H1 (cell line): Measurements from ENCODE around the gene NDUFA1. TPM values are rescaled to one million over a fixed set of nuclear protein-coding genes. Genes with fewer than 3 reads are reported as not detected.
"Not testable (repeated sequence)": the region's sequence is repeated elsewhere in the genome, so short reads cannot be mapped to it uniquely, and the experiment has no call there.

ENCODE experiments used
- CTCF ChIA-PET: fragments of 300-600 bp; sonication (Branson Sonifier 250); formaldehyde crosslinking; loops from one replicate; lab custom pipeline; 2021; ENCODE audit not compliant: partially characterized antibody; lab: Charles Lee
- POLR2A ChIA-PET: fragments of 300-600 bp; sonication (Branson Sonifier 250); formaldehyde crosslinking; loops from one replicate; lab custom pipeline; 2021; ENCODE audit warnings: inconsistent platforms; ENCODE audit not compliant: partially characterized antibody; lab: Charles Lee
- DNase-seq, 2 experiments: peaks; one replicate each; pipeline versions ENCODE4 v3.0.0 to v3.0.0-alpha.2; 2010 to 2022; ENCODE audit warnings: low spot score in 2 of 2, low read depth in 1 of 2, mixed read lengths in 1 of 2
- FAIRE-seq: peaks from 2 replicates; lab custom pipeline; 2011; peaks lifted over from hg19 to GRCh38; lab: Jason Lieb, UNC
- H2AFZ ChIP-seq: 2 replicates; pipeline ENCODE4 v1.8.1; 2012; ENCODE audit warnings: low read length, inconsistent platforms
- H2AK5ac ChIP-seq: 2 replicates; pipeline ENCODE4 v1.6.1; 2013; ENCODE audit warnings: low read depth, low read length
- H2BK120ac ChIP-seq: replicated peaks from 2 replicates; pipeline ENCODE3; 2013; ENCODE audit warnings: low read depth, low read length, inconsistent platforms
- H2BK12ac ChIP-seq: 2 replicates; pipeline ENCODE4 v1.6.1; 2013; ENCODE audit warnings: low read depth, low read length
- H2BK15ac ChIP-seq: 2 replicates; pipeline ENCODE4 v1.6.1; 2013; ENCODE audit warnings: low read length
- H2BK20ac ChIP-seq: 2 replicates; pipeline ENCODE4 v1.6.1; 2013; ENCODE audit warnings: low read length
- H2BK5ac ChIP-seq: 2 replicates; pipeline ENCODE4 v1.6.1; 2013; ENCODE audit warnings: low read depth, low read length
- H3K14ac ChIP-seq: 2 replicates; pipeline ENCODE4 v1.6.1; 2013; ENCODE audit warnings: inconsistent platforms; ENCODE audit not compliant: insufficient read length
- H3K18ac ChIP-seq: 2 replicates; pipeline ENCODE4 v1.6.1; 2013; ENCODE audit warnings: low read length; ENCODE audit errors: extremely low read depth
- H3K23ac ChIP-seq: 2 replicates; pipeline ENCODE4 v1.6.1; 2013; ENCODE audit warnings: inconsistent platforms; ENCODE audit not compliant: insufficient read length
- H3K23me2 ChIP-seq: 2 replicates; pipeline ENCODE4 v1.6.1; 2013; ENCODE audit warnings: low read depth, low read length
- H3K27ac ChIP-seq: 2 replicates; pipeline ENCODE4 v1.6.1; 2011; ENCODE audit warnings: low read depth, low read length, inconsistent platforms
- H3K27me3 ChIP-seq, 4 experiments: replicated peaks in 1 of 4; 1 replicate in 1 of 4; 2 replicates in 3 of 4; pipeline versions ENCODE4 v1.6.1 to v1.8.1; 2011 to 2013; ENCODE audit warnings: low read length in 3 of 4, mild to moderate bottlenecking in 3 of 4, inconsistent platforms in 2 of 4, mixed read lengths in 2 of 4, moderate library complexity in 1 of 4; ENCODE audit not compliant: control insufficient read depth in 3 of 4, insufficient read depth in 3 of 4; ENCODE audit errors: extremely low read depth in 1 of 4
- H3K36me3 ChIP-seq, 4 experiments: 2 replicates each; pipeline versions ENCODE4 v1.6.1 to v1.8.1; 2011 to 2013; ENCODE audit warnings: mild to moderate bottlenecking in 4 of 4, low read length in 3 of 4, moderate library complexity in 2 of 4, control low read depth in 1 of 4, inconsistent platforms in 1 of 4; ENCODE audit not compliant: insufficient read depth in 4 of 4, control insufficient read depth in 2 of 4
- H3K4ac ChIP-seq: replicated peaks from 2 replicates; pipeline ENCODE3; 2013; ENCODE audit warnings: low read length, low read depth, mixed read lengths, inconsistent platforms; ENCODE audit not compliant: insufficient read length
- H3K4me1 ChIP-seq, 4 experiments: replicated peaks in 1 of 4; 1 replicate in 1 of 4; 2 replicates in 3 of 4; pipeline versions ENCODE4 v1.6.1 to v1.8.1; 2011 to 2013; ENCODE audit warnings: low read length in 3 of 4, inconsistent platforms in 2 of 4, mixed read lengths in 1 of 4; ENCODE audit not compliant: insufficient read depth in 4 of 4, control insufficient read depth in 3 of 4
- H3K4me2 ChIP-seq, 2 experiments: 2 replicates each; pipeline versions ENCODE4 v1.6.1 to v1.8.1; 2011 to 2013; ENCODE audit warnings: low read depth in 2 of 2, low read length in 2 of 2, control low read depth in 1 of 2, inconsistent platforms in 1 of 2, mild to moderate bottlenecking in 1 of 2; ENCODE audit not compliant: insufficient read depth in 1 of 2
- H3K4me3 ChIP-seq, 4 experiments: fragments of 200-600, 300-600 bp in 1 of 4; sonication (generic), shearing (Covaris generic), sonication (Bioruptor Twin) in 1 of 4; 2 replicates each; pipeline versions ENCODE4 v1.5.1 to v1.8.1; 2011 to 2016; ENCODE audit warnings: low read length in 4 of 4, low read depth in 3 of 4, control low read depth in 2 of 4, inconsistent platforms in 2 of 4, mild to moderate bottlenecking in 2 of 4, mixed read lengths in 1 of 4, moderate library complexity in 1 of 4; ENCODE audit not compliant: insufficient read depth in 2 of 4; ENCODE audit errors: extremely low read depth in 1 of 4
- H3K56ac ChIP-seq: replicated peaks from 2 replicates; pipeline ENCODE3; 2013; ENCODE audit warnings: low read depth, mild to moderate bottlenecking, mixed read lengths, low read length, inconsistent platforms; ENCODE audit not compliant: insufficient read length
- H3K79me1 ChIP-seq: 2 replicates; pipeline ENCODE4 v1.6.1; 2013; ENCODE audit warnings: low read depth, low read length, control low read depth
- H3K79me2 ChIP-seq, 2 experiments: 2 replicates each; pipeline versions ENCODE4 v1.6.1 to v1.8.1; 2012 to 2013; ENCODE audit warnings: low read length in 2 of 2, mild to moderate bottlenecking in 2 of 2, inconsistent platforms in 1 of 2; ENCODE audit not compliant: insufficient read depth in 2 of 2, control insufficient read depth in 1 of 2
- H3K9ac ChIP-seq, 4 experiments: replicated peaks in 1 of 4; 1 replicate in 1 of 4; 2 replicates in 3 of 4; pipeline versions ENCODE4 v1.6.1 to v1.8.1; 2011 to 2013; ENCODE audit warnings: low read depth in 3 of 4, low read length in 3 of 4, control low read depth in 2 of 4, mild to moderate bottlenecking in 2 of 4, moderate library complexity in 2 of 4, inconsistent platforms in 1 of 4; ENCODE audit errors: extremely low read depth in 1 of 4
- H3K9me3 ChIP-seq, 2 experiments: 2 replicates each; pipeline versions ENCODE4 v1.6.1 to v1.8.1; 2012 to 2013; ENCODE audit warnings: mild to moderate bottlenecking in 2 of 2, moderate library complexity in 2 of 2, control low read depth in 1 of 2, inconsistent platforms in 1 of 2, low read depth in 1 of 2, low read length in 1 of 2, mixed read lengths in 1 of 2; ENCODE audit not compliant: insufficient read depth in 2 of 2
- H4K20me1 ChIP-seq, 2 experiments: replicated peaks in 1 of 2; 2 replicates each; pipeline versions ENCODE3 to v1.8.1; 2011 to 2013; ENCODE audit warnings: inconsistent platforms in 2 of 2, low read length in 2 of 2, mild to moderate bottlenecking in 1 of 2; ENCODE audit not compliant: insufficient read depth in 2 of 2, control insufficient read depth in 1 of 2
- H4K5ac ChIP-seq: 2 replicates; pipeline ENCODE4 v1.6.1; 2013; ENCODE audit warnings: low read length, low read depth, mixed read lengths, inconsistent platforms; ENCODE audit not compliant: insufficient read length
- H4K8ac ChIP-seq: 2 replicates; pipeline ENCODE4 v1.8.0; 2013; ENCODE audit warnings: mild to moderate bottlenecking, moderate library complexity, low read length, inconsistent platforms; ENCODE audit not compliant: insufficient read depth; ENCODE audit errors: extremely low read depth
- H4K91ac ChIP-seq: replicated peaks from 2 replicates; pipeline ENCODE3; 2013; ENCODE audit warnings: low read length, mixed read lengths, inconsistent platforms; ENCODE audit not compliant: insufficient read length
- WGBS, 2 experiments: shearing (Covaris generic) in 1 of 2; methylation state at CpG; one replicate each; pipeline versions ENCODE4 v1.1.6 to v1.1.7; 2013 to 2015; ENCODE audit warnings: low lambda C conversion rate in 2 of 2, mixed read lengths in 2 of 2, inconsistent platforms in 1 of 2, low coverage in 1 of 2, missing lambda C conversion rate in 1 of 2; ENCODE audit not compliant: insufficient replicate concordance in 2 of 2, insufficient coverage in 1 of 2, insufficient read length in 1 of 2; ENCODE audit errors: extremely low coverage in 1 of 2, missing lambda C conversion rate in 1 of 2; 5-methylcytosine and 5-hydroxymethylcytosine counted together
- polyA plus RNA-seq, 7 experiments: library from polyadenylated mRNA; depleted of rRNA in 3 of 7; stranded (reverse) in 5 of 7; unstranded in 2 of 7; fragments of >200 nt in 5 of 7; fragments of 200-250 nt in 2 of 7; gene quantifications; 1 replicate in 5 of 7; 2 replicates in 1 of 7; 4 replicates in 1 of 7; pipeline versions ENCODE4 v1.2.1 to v1.2.3, GENCODE V29; 2011 to 2013; ENCODE audit warnings: missing spikeins in 2 of 7, mixed read lengths in 2 of 7
- total RNA-seq: library from RNA; stranded (reverse); fragmentation: NEBNext Ultra II Directional; extraction: Animal tissue kit (Norgen Biotek cat#: 25700); gene quantifications from 2 replicates; pipeline ENCODE4 v1.2.1, GENCODE V29; 2021

NDUFA1 gene
- total and polyA plus RNA-seq, 2 of the 8 experiments (the other 6 are each of a cell fraction or from before 2014, with no cell fraction given) = 65.6 to 69.7 TPM

DNA sequence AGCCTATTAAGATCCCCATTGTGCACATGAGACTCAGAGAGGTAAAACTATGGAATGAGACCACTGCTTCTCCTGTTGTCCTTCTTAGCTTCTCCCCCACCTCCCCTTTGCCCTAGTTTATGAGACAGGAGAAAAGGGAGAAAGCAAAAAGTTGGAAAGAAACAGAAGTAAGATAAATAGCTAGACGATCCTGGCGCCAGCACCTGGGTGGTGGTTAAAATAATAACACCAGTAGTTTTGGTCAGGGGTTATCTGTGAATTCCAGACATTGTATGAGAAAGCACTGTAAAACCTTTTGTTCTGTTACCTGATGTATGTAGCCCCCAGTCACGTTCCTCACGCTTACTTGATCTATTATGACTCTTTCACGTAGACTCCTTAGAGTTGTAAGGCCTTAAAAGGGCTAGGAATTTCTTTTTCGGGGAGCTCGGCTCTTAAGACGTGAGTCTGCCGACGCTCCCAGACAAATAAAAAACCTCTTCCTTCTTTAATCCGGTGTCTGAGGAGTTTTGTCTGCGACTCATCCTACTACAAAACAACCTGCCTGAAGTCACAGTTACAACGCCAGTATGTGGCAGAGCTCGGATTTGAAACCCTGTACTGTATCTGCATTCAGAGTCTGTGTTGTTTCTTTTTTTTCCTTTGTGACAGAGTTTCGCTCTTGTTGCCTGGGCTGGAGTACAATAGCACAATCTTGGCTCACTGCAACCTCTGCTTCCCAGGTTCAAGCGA is 20.5 kb downstream of the NDUFA1 start:
- WGBS, 2 experiments = 83% methylated on average over 14 of the region's 16 CpGs; no CpG with 5 or more reads in 1 of the 2 experiments
- POLR2A ChIA-PET = not testable (repeated sequence)

More for the DNA sequence above, 20.5 kb downstream of the NDUFA1 start:
- H4K8ac ChIP-seq, H2BK20ac ChIP-seq, H3K4me1 ChIP-seq, H3K9ac ChIP-seq, H4K5ac ChIP-seq, H3K4me3 ChIP-seq, H2AFZ ChIP-seq, H4K91ac ChIP-seq, H3K27me3 ChIP-seq, DNase-seq, H3K79me1 ChIP-seq, H3K9me3 ChIP-seq, H3K4ac ChIP-seq, H4K20me1 ChIP-seq, H2BK5ac ChIP-seq, H3K27ac ChIP-seq, H3K56ac ChIP-seq, H2BK12ac ChIP-seq, H2AK5ac ChIP-seq, H3K18ac ChIP-seq, H3K4me2 ChIP-seq, H3K14ac ChIP-seq, H3K23me2 ChIP-seq, H2BK120ac ChIP-seq, H3K36me3 ChIP-seq, H3K79me2 ChIP-seq, H2BK15ac ChIP-seq, H3K23ac ChIP-seq, FAIRE-seq: not testable (repeated sequence)
- CTCF ChIA-PET = interaction anchor here (1.0 to 1.1 kb wide), 2 partner anchors 10 to 22 kb away, joined by 3 read pairs; no protein-coding TSS in a partner anchor
